Ovary (tissue), 3 donors: ENCODE data around the gene NEURL3.

ENCODE experiments used
- POLR2A ChIP-seq: fragments of 450-650 bp; IDR thresholded peaks from one replicate; pipeline ENCODE4 v1.6.1; 2017; ENCODE audit warnings: antibody characterized with exemption, mild to moderate bottlenecking, moderate library complexity
- TF ChIP-seq, protein P1 (sequence below), 3 donors: fragments of 450-650 bp in 2 of 3; fragments of 200-600 bp in 1 of 3; IDR thresholded peaks; one replicate each; pipeline versions ENCODE4 v1.5.1 to v1.8.0; 2016 to 2022; ENCODE audit warnings: antibody characterized with exemption in 3 of 3, mild to moderate bottlenecking in 1 of 3
- donor health status: DM: no; HTN: no; CAD: no.

DNA sequence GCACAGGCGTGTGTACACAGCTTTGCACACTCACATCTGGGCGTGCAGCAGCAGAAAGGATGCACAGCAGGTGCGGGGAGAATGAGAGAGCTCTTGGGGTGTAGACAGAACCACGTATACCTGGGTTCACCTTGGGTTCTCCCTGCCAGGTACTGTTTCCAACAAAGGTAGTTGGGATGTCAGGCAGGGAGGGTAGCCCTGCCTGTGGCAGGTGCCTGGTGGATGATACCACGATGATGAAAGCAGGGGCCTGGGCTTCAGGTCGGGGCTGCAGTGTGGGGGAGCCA lies 24.9 kb upstream of the NEURL3 start:
- TF ChIP-seq, protein P1, sequence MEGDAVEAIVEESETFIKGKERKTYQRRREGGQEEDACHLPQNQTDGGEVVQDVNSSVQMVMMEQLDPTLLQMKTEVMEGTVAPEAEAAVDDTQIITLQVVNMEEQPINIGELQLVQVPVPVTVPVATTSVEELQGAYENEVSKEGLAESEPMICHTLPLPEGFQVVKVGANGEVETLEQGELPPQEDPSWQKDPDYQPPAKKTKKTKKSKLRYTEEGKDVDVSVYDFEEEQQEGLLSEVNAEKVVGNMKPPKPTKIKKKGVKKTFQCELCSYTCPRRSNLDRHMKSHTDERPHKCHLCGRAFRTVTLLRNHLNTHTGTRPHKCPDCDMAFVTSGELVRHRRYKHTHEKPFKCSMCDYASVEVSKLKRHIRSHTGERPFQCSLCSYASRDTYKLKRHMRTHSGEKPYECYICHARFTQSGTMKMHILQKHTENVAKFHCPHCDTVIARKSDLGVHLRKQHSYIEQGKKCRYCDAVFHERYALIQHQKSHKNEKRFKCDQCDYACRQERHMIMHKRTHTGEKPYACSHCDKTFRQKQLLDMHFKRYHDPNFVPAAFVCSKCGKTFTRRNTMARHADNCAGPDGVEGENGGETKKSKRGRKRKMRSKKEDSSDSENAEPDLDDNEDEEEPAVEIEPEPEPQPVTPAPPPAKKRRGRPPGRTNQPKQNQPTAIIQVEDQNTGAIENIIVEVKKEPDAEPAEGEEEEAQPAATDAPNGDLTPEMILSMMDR (IDR thresholded peaks at IDR 0.05): no peak
- no peak for TF ChIP-seq POLR2A
